PC-3 (cell line): ENCODE measurements around the gene C5AR1. TPM values are rescaled to one million over a fixed set of nuclear protein-coding genes. Genes with fewer than 3 reads are reported as not detected.

Experiments used
- ATAC-seq: fragments of 200-7000 bp; cut with Tn5 transposase; 2 replicates; pipeline ENCODE4 v1.9.1; 2020; ENCODE audit warnings: mild to moderate bottlenecking, moderate library complexity
- BruUV-seq: library from RNA; stranded (reverse); fragments of 400-500 nt; replicated peaks from 2 replicates; lab custom pipeline; 2021; lab: Mats Ljungman, UMichigan
- CTCF ChIA-PET: fragments of 300-600 bp; sonication (Branson Sonifier 250); formaldehyde crosslinking; loops from one replicate; lab custom pipeline; 2022; ENCODE audit warnings: antibody characterized with exemption; lab: Charles Lee
- POLR2A ChIA-PET: fragments of 300-600 bp; sonication (Branson Sonifier 250); formaldehyde crosslinking; loops from one replicate; lab custom pipeline; 2022; ENCODE audit warnings: antibody characterized with exemption; ENCODE audit not compliant: unreplicated experiment; lab: Charles Lee
- DNase-seq: peaks from one replicate; pipeline ENCODE4 v3.0.0-alpha.2; 2015
- H2AFZ ChIP-seq: fragments of 300-600 bp; sonication (generic); 2 replicates; pipeline ENCODE4 v1.6.0; 2016; ENCODE audit warnings: antibody characterized with exemption, low read length
- H3F3A ChIP-seq: fragments of 300-600 bp; sonication (generic); one replicate; pipeline ENCODE4 v1.6.0; 2017; ENCODE audit warnings: antibody characterized with exemption, low read length, control low read depth, mild to moderate bottlenecking; ENCODE audit not compliant: unreplicated experiment
- H3K27ac ChIP-seq: fragments of 300-600 bp; sonication (generic); 2 replicates; pipeline ENCODE4 v1.5.1; 2016; ENCODE audit warnings: mild to moderate bottlenecking, low read length
- H3K27me3 ChIP-seq: fragments of 300-600 bp; sonication (generic); 2 replicates; pipeline ENCODE4 v1.6.1; 2016; ENCODE audit warnings: low read length, mixed read lengths
- H3K36me3 ChIP-seq: fragments of 300-600 bp; sonication (generic); 2 replicates; pipeline ENCODE4 v1.6.1; 2016; ENCODE audit warnings: low read depth, mixed run types, low read length, mixed read lengths
- H3K4me1 ChIP-seq: fragments of 300-600 bp; sonication (generic); 2 replicates; pipeline ENCODE4 v1.5.1; 2016; ENCODE audit warnings: low read length; ENCODE audit not compliant: insufficient read depth
- H3K4me2 ChIP-seq: fragments of 300-600 bp; sonication (generic); 2 replicates; pipeline ENCODE4 v1.6.0; 2016; ENCODE audit warnings: low read length
- H3K4me3 ChIP-seq: fragments of 300-600 bp; sonication (generic); 2 replicates; pipeline ENCODE4 v1.5.1; 2016; ENCODE audit warnings: mild to moderate bottlenecking, low read length, mixed read lengths
- H3K79me2 ChIP-seq: fragments of 300-600 bp; sonication (generic); 2 replicates; pipeline ENCODE4 v1.6.1; 2017; ENCODE audit warnings: low read length, mixed read lengths
- H3K9ac ChIP-seq: fragments of 300-600 bp; sonication (generic); 2 replicates; pipeline ENCODE4 v1.6.0; 2016; ENCODE audit warnings: mild to moderate bottlenecking, low read length
- H3K9me2 ChIP-seq: fragments of 300-600 bp; sonication (generic); replicated peaks from 2 replicates; pipeline ENCODE4 v1.6.1; 2016; ENCODE audit warnings: mixed run types, low read length, mixed read lengths
- H3K9me3 ChIP-seq: fragments of 300-600 bp; sonication (generic); 2 replicates; pipeline ENCODE4 v1.6.1; 2016; ENCODE audit warnings: low read length, mixed read lengths
- H4K20me1 ChIP-seq: fragments of 300-600 bp; sonication (generic); 2 replicates; pipeline ENCODE4 v1.6.1; 2016; ENCODE audit warnings: low read length, mixed read lengths
- EZH2 ChIP-seq: fragments of 300-600 bp; sonication (generic); IDR thresholded peaks from one replicate; pipeline ENCODE4 v1.6.1; 2017; ENCODE audit warnings: antibody characterized with exemption, mild to moderate bottlenecking, low read length; ENCODE audit not compliant: unreplicated experiment
- EZH2phosphoT487 ChIP-seq: fragments of 300-600 bp; sonication (generic); IDR thresholded peaks from 2 replicates; pipeline ENCODE4 v1.6.1; 2018; ENCODE audit warnings: mild to moderate bottlenecking, antibody characterized with exemption, low read length, borderline replicate concordance
- intact Hi-C: fragments of 100-400 bp; cut with micrococcal nuclease; formaldehyde crosslinking; loops from 2 replicates; pipeline ENCODE4 v1.9.0; 2023
- total RNA-seq: library from RNA; depleted of rRNA; stranded (reverse); fragments of >200 nt; gene quantifications from 2 replicates; pipeline ENCODE4 v1.2.3, GENCODE V29; 2014
- TF ChIP-seq, protein P1 (sequence below): fragments of 300-600 bp; sonication (generic); conservative IDR thresholded peaks from 2 replicates; pipeline ENCODE4 v1.5.1; 2017; ENCODE audit warnings: antibody characterized with exemption, low read depth, mild to moderate bottlenecking, low read length

The C5AR1 gene
- total RNA-seq, 1 experiment from 2014 or later = not detected

DNA sequence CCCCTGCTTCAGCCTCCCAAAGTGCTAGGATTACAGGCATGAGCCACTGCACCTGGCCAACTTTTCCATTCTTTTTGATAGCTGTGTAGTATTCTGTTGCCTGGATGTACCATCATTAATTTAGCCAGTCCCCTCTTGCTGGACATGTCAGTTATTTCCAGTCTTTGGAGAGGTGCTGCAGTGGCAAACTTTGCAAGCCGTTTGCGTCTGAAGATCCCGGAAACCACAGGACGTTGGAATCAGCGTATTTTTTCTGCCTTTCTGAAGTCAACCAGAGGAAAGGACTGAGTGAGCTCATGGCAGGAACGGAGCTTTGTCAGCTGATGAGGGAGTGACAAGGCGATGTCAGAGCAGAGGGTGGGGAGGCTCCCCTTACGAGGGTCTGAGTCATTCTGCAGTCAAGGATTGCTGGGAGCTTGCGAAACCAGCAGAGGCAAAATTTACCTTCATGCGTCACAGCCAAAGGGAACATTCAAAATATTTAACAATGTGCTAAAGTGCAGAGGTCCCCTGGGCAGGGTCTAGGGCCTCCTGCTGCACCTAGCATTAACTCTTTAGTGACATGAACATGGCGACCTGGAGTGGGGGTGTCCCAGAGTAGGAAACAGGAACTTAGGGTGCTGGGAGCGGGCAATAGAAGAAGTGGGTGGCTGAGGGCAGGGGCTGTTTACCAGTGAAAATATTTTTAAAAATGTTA is 5.6 kb downstream of the C5AR1 start:
- Histone ChIP-seq H3K4me3 (no peak overlapping the region), H3K4me2 (peak overlapping the region; percentile 49; the same call in 1 of the 2 replicates), H3K36me3 (no peaks in the 10 kb centered on the region), H3K4me1 (peaks cover 3% of the 10 kb centered on the region; the same call in 1 of the 2 replicates), H3K9ac (no peak overlapping the region), H4K20me1 (no peaks in the 10 kb centered on the region), H3K27ac (peak overlapping the region; percentile 62), H3K9me3 (no peaks in the 10 kb centered on the region), H2AFZ (peak overlapping the region; percentile 49), H3K79me2 (no peaks in the 10 kb centered on the region), H3K27me3 (no peaks in the 10 kb centered on the region), H3K9me2 (no peaks in the 10 kb centered on the region), H3F3A (no peaks in the 10 kb centered on the region)
- ChIA-PET POLR2A (no interaction called here), CTCF (interaction anchor here (1.0 kb wide), 1 partner anchor 34 kb away, joined by 5 read pairs; the partner anchor contains the start of gene DHX34)
- intact Hi-C loops = no loop called here
- BruUV-seq = no TSS peak
- no peak for TF ChIP-seq EZH2
- no peak for TF ChIP-seq EZH2phosphoT487
- TF ChIP-seq, protein P1, sequence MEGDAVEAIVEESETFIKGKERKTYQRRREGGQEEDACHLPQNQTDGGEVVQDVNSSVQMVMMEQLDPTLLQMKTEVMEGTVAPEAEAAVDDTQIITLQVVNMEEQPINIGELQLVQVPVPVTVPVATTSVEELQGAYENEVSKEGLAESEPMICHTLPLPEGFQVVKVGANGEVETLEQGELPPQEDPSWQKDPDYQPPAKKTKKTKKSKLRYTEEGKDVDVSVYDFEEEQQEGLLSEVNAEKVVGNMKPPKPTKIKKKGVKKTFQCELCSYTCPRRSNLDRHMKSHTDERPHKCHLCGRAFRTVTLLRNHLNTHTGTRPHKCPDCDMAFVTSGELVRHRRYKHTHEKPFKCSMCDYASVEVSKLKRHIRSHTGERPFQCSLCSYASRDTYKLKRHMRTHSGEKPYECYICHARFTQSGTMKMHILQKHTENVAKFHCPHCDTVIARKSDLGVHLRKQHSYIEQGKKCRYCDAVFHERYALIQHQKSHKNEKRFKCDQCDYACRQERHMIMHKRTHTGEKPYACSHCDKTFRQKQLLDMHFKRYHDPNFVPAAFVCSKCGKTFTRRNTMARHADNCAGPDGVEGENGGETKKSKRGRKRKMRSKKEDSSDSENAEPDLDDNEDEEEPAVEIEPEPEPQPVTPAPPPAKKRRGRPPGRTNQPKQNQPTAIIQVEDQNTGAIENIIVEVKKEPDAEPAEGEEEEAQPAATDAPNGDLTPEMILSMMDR = no peak
- DNase-seq = peak; percentile 91
- peak; percentile 100 for ATAC-seq

DNA sequence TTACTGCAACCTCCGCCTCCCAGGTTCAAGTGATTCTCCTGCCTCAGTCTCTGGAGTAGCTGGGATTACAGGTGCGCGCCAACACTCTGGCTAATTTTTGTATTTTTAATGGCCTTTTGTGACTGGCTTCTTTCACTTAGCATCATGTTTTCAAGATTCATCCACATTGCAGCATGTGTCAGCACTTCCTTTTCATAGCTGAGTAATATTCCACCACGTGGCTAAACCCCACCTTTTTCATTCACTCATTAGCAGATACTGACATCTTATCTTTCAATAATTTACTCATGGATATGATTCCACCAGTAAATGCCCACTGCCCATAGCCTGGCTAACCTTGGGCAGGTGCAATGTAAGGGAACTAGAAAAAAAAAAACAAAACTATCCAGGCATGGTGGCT is 6.9 kb downstream of the C5AR1 start:
- Histone ChIP-seq H3K27ac (no peak overlapping the region), H3K9ac (no peak overlapping the region), H3K36me3 (no peaks in the 10 kb centered on the region), H3K4me2 (no peak overlapping the region), H3K27me3 (no peaks in the 10 kb centered on the region), H3K4me1 (peaks cover 3% of the 10 kb centered on the region; the same call in 1 of the 2 replicates), H3K9me2 (no peaks in the 10 kb centered on the region), H3F3A (no peaks in the 10 kb centered on the region), H3K4me3 (no peak overlapping the region), H2AFZ (no peak overlapping the region), H3K79me2 (no peaks in the 10 kb centered on the region), H3K9me3 (no peaks in the 10 kb centered on the region), H4K20me1 (no peaks in the 10 kb centered on the region)
- no peak for ATAC-seq
- TF ChIP-seq EZH2phosphoT487 = no peak
- no peak for TF ChIP-seq EZH2
- TF ChIP-seq, protein P1 = no peak
- intact Hi-C loops = no loop called here
- no TSS peak for BruUV-seq
- ChIA-PET POLR2A (interaction anchor here (0.7 kb wide), 1 partner anchor 42 kb away, joined by 37 read pairs; no protein-coding TSS in a partner anchor), CTCF (no interaction called here)
- no peak for DNase-seq
